Right lobe of liver (tissue), 6 donors: ENCODE results near the gene SRSF3. TPM values are rescaled to one million over a fixed set of nuclear protein-coding genes. Genes with fewer than 3 reads are reported as not detected.
A peak's percentile ranks its signal among the peaks of the same experiment; 100 is the strongest.

ENCODE experiments used
- ATAC-seq, 4 donors: fragments of 200-7000 bp; cut with Tn5 transposase; one replicate each; pipeline ENCODE4 v1.9.1; 2020; ENCODE audit warnings: mild to moderate bottlenecking in 4 of 4, moderate library complexity in 4 of 4
- DNase-seq, 3 donors: peaks; one replicate each; pipeline ENCODE4 v3.0.0-alpha.2; 2020
- H3K27ac ChIP-seq, 3 donors: fragments of 200-600 bp; one replicate each; pipeline ENCODE4 v1.8.0; 2022
- H3K27me3 ChIP-seq, 2 donors: fragments of 200-600 bp; one replicate each; pipeline ENCODE4 v1.8.0; 2022
- H3K36me3 ChIP-seq, 4 donors: fragments of 200-600 bp; sonication (generic) in 1 of 4; one replicate each; pipeline versions ENCODE4 v1.5.1 to v1.8.0; 2017 to 2022; ENCODE audit warnings: control low read depth in 1 of 4
- H3K4me1 ChIP-seq, 4 donors: fragments of 200-600 bp; sonication (generic) in 1 of 4; one replicate each; pipeline versions ENCODE4 v1.5.1 to v1.8.0; 2017 to 2022; ENCODE audit warnings: control low read depth in 1 of 4
- H3K4me3 ChIP-seq, 3 donors: fragments of 200-600 bp; one replicate each; pipeline ENCODE4 v1.8.0; 2022
- H3K9me3 ChIP-seq, 4 donors: fragments of 200-600 bp; sonication (generic) in 1 of 4; one replicate each; pipeline versions ENCODE4 v1.5.1 to v1.8.0; 2017 to 2022; ENCODE audit warnings: control low read depth in 1 of 4
- POLR2A ChIP-seq: fragments of 450-650 bp; IDR thresholded peaks from one replicate; pipeline ENCODE4 v1.6.1; 2017; ENCODE audit warnings: antibody characterized with exemption, mild to moderate bottlenecking
- WGBS: methylation state at CpG from one replicate; pipeline ENCODE4 v1.1.6; 2018; ENCODE audit warnings: low coverage, low lambda C conversion rate; ENCODE audit not compliant: insufficient coverage; ENCODE audit errors: missing lambda C conversion rate; 5-methylcytosine and 5-hydroxymethylcytosine counted together
- intact Hi-C, 2 donors: fragments of 100-400 bp; cut with DNase I; formaldehyde crosslinking; loops; one replicate each; pipeline versions ENCODE4 v1.11.2 to v1.14.1; 2022
- total RNA-seq, 6 experiments: library from RNA; depleted of rRNA in 2 of 6; stranded (reverse); fragments of >200 nt in 2 of 6; fragmentation: NEBNext Ultra II Directional in 3 of 6; extraction: Animal tissue kit (Norgen Biotek cat#: 25700) in 3 of 6; gene quantifications; one replicate each; pipeline versions ENCODE4 v1.1.0 to v1.2.4, GENCODE V29; 2016 to 2023
- TF ChIP-seq, protein P1 (sequence below), 4 donors: fragments of 200-600 bp in 3 of 4; fragments of 450-650 bp in 1 of 4; IDR thresholded peaks; one replicate each; pipeline versions ENCODE4 v1.5.1 to v1.8.0; 2016 to 2022; ENCODE audit warnings: antibody characterized with exemption in 4 of 4, mild to moderate bottlenecking in 2 of 4
- donor health status: DM: no; HTN: yes; CAD: no.
- donor health status: DM: no; HTN: no; CAD: no.
- donor health status: DM: no; HTN: no; CAD: no.
- donor health status: DM: no; HTN: yes; CAD: no.
- donor health status: DM: no; HTN: yes; CAD: no.

SRSF3 gene
- total RNA-seq, 6 experiments from 2014 or later, result 36.8 to 103 (median 71.4) TPM

DNA sequence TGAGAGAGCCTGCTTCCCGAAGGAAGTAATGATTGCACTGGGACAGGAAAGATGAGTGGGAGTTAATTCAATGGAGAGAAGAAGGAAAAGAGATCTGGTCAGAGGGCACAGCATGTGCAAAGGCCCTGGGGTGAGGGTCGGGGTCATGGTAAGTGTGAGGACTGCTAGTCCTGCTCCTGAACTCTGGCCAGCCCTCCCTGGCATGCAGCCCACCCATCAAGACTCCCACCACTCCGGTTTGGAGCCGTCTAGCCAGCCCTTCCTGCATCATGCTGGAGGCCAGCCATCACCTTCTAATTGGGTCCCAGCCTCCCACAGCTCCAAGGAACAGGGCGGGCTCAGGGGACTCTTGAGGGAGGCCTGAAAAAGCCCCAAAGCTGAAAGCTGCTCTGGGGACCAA is 42.1 kb downstream of the SRSF3 start:
- peaks cover 0 to 33% (median 15%) of the 10 kb centered on the region in 4 donors for H3K4me1 ChIP-seq
- intact Hi-C loops, result no loop called here
- no peak for ATAC-seq
- H3K27me3 ChIP-seq, result no peaks in the 10 kb centered on the region
- H3K36me3 ChIP-seq, result no peaks in the 10 kb centered on the region
- TF ChIP-seq POLR2A, result no peak
- TF ChIP-seq, protein P1, sequence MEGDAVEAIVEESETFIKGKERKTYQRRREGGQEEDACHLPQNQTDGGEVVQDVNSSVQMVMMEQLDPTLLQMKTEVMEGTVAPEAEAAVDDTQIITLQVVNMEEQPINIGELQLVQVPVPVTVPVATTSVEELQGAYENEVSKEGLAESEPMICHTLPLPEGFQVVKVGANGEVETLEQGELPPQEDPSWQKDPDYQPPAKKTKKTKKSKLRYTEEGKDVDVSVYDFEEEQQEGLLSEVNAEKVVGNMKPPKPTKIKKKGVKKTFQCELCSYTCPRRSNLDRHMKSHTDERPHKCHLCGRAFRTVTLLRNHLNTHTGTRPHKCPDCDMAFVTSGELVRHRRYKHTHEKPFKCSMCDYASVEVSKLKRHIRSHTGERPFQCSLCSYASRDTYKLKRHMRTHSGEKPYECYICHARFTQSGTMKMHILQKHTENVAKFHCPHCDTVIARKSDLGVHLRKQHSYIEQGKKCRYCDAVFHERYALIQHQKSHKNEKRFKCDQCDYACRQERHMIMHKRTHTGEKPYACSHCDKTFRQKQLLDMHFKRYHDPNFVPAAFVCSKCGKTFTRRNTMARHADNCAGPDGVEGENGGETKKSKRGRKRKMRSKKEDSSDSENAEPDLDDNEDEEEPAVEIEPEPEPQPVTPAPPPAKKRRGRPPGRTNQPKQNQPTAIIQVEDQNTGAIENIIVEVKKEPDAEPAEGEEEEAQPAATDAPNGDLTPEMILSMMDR (IDR thresholded peaks at IDR 0.05), result no peak
- no peak overlapping the region for H3K27ac ChIP-seq
- no peaks in the 10 kb centered on the region for H3K9me3 ChIP-seq
- DNase-seq, result peak in 1 of 3 donors; percentile 50
- WGBS, result 5% methylated on average over 2 of the region's 5 CpGs
- no peak overlapping the region for H3K4me3 ChIP-seq

- Histone ChIP-seq H3K27ac (no peak overlapping the region), H3K9me3 (no peaks in the 10 kb centered on the region), H3K4me3 (no peak overlapping the region), H3K36me3 (no peaks in the 10 kb centered on the region), H3K4me1 (peaks cover 0 to 39% (median 18%) of the 10 kb centered on the region in 4 donors), H3K27me3 (no peaks in the 10 kb centered on the region)
- 73% methylated on average over 2 of the region's 12 CpGs for whole genome bisulfite sequencing
- TF ChIP-seq, protein P1 (IDR thresholded peaks at IDR 0.05), result no peak
- no peak for TF ChIP-seq POLR2A
- intact Hi-C loops, result no loop called here
- no peak for DNase-seq
- ATAC-seq, result no peak
Measured at GRCh38 chr6:36636687-36637418, 42.7 kb downstream of the SRSF3 start.

DNA sequence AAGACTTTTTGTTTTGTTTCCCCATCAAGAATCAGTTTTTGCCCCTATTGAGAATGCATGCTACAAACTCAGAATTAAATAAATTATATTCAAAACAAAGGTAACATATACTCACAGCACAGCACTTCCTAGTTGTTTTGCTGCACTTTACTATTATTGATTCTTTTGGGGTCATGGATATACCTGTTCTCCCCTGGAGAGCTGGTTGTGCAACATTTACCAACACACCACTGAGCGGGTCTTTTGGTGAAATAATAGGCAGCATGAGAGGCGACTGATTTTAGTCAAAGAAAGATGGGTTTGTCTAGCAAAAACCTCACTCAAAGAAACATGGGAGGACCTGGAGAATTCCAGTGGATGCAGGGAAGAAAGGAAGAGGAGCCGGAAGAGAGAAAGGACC is 44.4 kb downstream of the SRSF3 start:
- TF ChIP-seq, protein P1 (IDR thresholded peaks at IDR 0.05), result no peak
- no peak for TF ChIP-seq POLR2A
- WGBS, result 49% methylated on average over 3 of the region's 3 CpGs
- Histone ChIP-seq H3K36me3 (no peaks in the 10 kb centered on the region), H3K27me3 (no peaks in the 10 kb centered on the region), H3K9me3 (no peaks in the 10 kb centered on the region), H3K27ac (no peak overlapping the region), H3K4me3 (no peak overlapping the region), H3K4me1 (peaks cover 0 to 55% (median 28%) of the 10 kb centered on the region in 4 donors)
- intact Hi-C loops, result no loop called here
- ATAC-seq (peak in 2 of 4 donors; percentile 27 to 36), DNase-seq (no peak)

DNA sequence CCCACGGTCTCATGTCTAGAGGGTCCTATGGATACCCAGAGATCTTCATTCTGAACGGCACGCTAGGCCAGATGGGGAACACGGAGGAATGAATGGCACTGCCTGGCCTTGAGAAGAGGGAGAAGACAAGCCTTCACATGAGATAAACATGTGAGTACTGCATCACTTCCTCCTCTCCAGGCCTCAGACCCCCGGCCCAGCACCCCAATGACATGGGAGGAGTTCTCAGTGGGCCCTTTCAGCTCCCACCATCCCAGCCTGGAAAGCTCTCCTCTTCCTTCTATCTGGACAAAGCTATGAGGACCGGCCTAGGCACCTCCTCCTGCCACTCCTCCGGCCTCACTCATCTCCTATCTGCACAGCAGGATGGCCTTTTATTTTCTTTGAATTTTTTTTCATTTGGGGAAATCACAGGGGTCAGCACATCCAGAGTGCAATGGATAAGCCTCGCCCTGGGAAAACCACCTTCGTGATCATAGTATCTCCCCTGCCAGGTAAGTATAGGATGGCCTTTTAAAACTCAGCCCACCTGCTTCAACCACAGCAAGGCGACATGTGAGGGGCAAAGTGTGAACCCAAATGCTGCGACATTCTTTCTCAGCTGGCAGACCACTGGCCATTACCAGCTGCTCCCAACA is 45.1 kb downstream of the SRSF3 start:
- Histone ChIP-seq H3K27me3 (no peaks in the 10 kb centered on the region), H3K4me3 (no peak overlapping the region), H3K9me3 (no peaks in the 10 kb centered on the region), H3K27ac (no peak overlapping the region), H3K4me1 (peaks cover 0 to 56% (median 28%) of the 10 kb centered on the region in 4 donors), H3K36me3 (no peaks in the 10 kb centered on the region)
- DNase-seq, result no peak
- intact Hi-C loops, result no loop called here
- ATAC-seq, result no peak
- TF ChIP-seq, protein P1 (IDR thresholded peaks at IDR 0.05), result no peak
- no peak for TF ChIP-seq POLR2A
- WGBS, result 90% methylated on average over 5 of the region's 11 CpGs
